A549 (cell line): ENCODE data around the gene BPIFB3.

Experiments used
- CHD2 ChIP-seq: fragments of 150-350 bp; IDR thresholded peaks from 2 replicates; pipeline ENCODE4 v1.6.1; 2014; ENCODE audit warnings: low read length; ENCODE audit not compliant: partially characterized antibody
- EP300 ChIP-seq, 2 experiments: fragments of >200 bp; sonication (Bioruptor Twin); formaldehyde crosslinking; IDR thresholded peaks; 2 replicates in 1 of 2; 3 replicates in 1 of 2; pipeline ENCODE4 v1.6.1; 2016 to 2017
- HDAC2 ChIP-seq: fragments of 200-600 bp; sonication (generic); IDR thresholded peaks from 2 replicates; pipeline ENCODE4 v1.6.1; 2016
- NFE2L2 ChIP-seq: fragments of 150-350 bp; conservative IDR thresholded peaks from 2 replicates; pipeline ENCODE4 v1.6.1; 2014; ENCODE audit warnings: low read length
- POLR2A ChIP-seq: IDR thresholded peaks from 2 replicates; pipeline ENCODE4 v1.6.1; 2012; ENCODE audit warnings: mild to moderate bottlenecking, low read length
- RAD21 ChIP-seq, 2 experiments: fragments of >200 bp in 1 of 2; sonication (Bioruptor Twin) in 1 of 2; formaldehyde crosslinking in 1 of 2; IDR thresholded peaks in 1 of 2; conservative IDR thresholded peaks in 1 of 2; 2 replicates in 1 of 2; 3 replicates in 1 of 2; pipeline ENCODE4 v1.6.1; 2012 to 2018; ENCODE audit warnings: inconsistent platforms in 1 of 2
- TF ChIP-seq, protein P1 (sequence below): fragments of 250-450 bp; sonication (Bioruptor Pico); IDR thresholded peaks from 2 replicates; pipeline ENCODE4 v1.5.0; 2021; ENCODE audit warnings: mild to moderate bottlenecking, moderate library complexity, borderline replicate concordance
- TF ChIP-seq, protein P2 (sequence below): fragments of >200 bp; sonication (Bioruptor Twin); formaldehyde crosslinking; IDR thresholded peaks from 3 replicates; pipeline ENCODE4 v1.5.1; 2016

GRCh38 chr20:33034115-33034514, 19.6 kb upstream of the BPIFB3 start:
- TF ChIP-seq EP300 (IDR thresholded peaks at IDR 0.05), result no peak
- no peak for TF ChIP-seq NFE2L2
- TF ChIP-seq, protein P1, sequence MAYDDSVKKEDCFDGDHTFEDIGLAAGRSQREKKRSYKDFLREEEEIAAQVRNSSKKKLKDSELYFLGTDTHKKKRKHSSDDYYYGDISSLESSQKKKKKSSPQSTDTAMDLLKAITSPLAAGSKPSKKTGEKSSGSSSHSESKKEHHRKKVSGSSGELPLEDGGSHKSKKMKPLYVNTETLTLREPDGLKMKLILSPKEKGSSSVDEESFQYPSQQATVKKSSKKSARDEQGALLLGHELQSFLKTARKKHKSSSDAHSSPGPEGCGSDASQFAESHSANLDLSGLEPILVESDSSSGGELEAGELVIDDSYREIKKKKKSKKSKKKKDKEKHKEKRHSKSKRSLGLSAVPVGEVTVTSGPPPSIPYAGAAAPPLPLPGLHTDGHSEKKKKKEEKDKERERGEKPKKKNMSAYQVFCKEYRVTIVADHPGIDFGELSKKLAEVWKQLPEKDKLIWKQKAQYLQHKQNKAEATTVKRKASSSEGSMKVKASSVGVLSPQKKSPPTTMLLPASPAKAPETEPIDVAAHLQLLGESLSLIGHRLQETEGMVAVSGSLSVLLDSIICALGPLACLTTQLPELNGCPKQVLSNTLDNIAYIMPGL (CRISPR knock-in tag), result no peak
- TF ChIP-seq RAD21 (conservative IDR thresholded peaks at IDR 0.05 in 1 of 2, IDR thresholded peaks at IDR 0.05 in 1 of 2), result no peak
- no peak for TF ChIP-seq POLR2A
- TF ChIP-seq, protein P2, sequence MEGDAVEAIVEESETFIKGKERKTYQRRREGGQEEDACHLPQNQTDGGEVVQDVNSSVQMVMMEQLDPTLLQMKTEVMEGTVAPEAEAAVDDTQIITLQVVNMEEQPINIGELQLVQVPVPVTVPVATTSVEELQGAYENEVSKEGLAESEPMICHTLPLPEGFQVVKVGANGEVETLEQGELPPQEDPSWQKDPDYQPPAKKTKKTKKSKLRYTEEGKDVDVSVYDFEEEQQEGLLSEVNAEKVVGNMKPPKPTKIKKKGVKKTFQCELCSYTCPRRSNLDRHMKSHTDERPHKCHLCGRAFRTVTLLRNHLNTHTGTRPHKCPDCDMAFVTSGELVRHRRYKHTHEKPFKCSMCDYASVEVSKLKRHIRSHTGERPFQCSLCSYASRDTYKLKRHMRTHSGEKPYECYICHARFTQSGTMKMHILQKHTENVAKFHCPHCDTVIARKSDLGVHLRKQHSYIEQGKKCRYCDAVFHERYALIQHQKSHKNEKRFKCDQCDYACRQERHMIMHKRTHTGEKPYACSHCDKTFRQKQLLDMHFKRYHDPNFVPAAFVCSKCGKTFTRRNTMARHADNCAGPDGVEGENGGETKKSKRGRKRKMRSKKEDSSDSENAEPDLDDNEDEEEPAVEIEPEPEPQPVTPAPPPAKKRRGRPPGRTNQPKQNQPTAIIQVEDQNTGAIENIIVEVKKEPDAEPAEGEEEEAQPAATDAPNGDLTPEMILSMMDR, result no peak
- TF ChIP-seq HDAC2, result no peak
- no peak for TF ChIP-seq CHD2
